SHP77 (cell line): ENCODE data around the gene ACTN3.
"Not testable (repeated sequence)": the region's sequence is repeated elsewhere in the genome, so short reads cannot be mapped to it uniquely, and the experiment has no call there.

Experiments
- DNase-seq, 2 experiments: peaks; one replicate each; lab custom pipeline; 2025; lab: John Stamatoyannopoulos, UW

Gene ACTN3

GRCh38 chr11:66546368-66546965 is at the start of gene ACTN3:
TSS of gene ACTN3 (plus strand) at chr11:66546903. CDS start at chr11:66546938, 35 bp downstream.
- DNase-seq: no peak

DNA sequence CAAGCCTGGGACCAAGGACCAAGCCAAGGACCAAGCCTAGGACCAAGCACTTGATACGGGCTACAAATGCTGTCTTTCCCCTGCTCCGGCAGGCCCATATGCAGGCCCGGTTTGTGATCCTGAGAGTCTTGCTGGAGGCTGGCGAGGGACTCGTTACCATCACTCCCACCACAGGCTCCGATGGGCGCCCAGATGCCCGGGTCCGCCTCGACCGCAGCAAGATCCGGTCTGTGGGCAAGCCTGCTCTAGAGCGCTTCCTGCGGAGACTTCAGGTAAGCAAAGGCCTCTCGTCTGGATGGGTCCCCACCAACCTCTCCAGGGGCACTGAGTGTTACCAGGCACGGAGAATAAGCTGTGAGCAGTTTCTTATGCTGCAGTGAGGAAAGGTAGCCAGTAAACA is 49.5 kb upstream of the ACTN3 start:
- DNase-seq: no peak

DNA sequence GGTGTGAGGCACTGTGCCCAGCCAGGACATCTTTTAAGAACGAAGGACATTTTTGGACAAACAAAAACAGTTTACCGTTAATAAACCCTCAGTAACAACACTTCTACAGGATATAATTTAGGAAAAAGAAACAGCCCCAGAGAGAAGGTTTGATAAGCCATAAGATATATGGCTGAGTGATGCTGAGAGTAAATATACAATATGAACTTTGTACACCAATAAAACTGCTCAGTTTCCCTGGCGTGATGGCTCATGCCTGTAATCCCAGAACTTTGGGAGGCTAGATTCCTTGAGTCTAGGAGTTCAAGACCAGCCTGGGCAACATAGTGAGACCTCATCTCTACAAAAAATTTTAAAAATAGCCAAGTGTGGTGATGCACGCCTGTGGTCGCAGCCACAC is 48.2 kb upstream of the ACTN3 start:
- DNase-seq: no peak

DNA sequence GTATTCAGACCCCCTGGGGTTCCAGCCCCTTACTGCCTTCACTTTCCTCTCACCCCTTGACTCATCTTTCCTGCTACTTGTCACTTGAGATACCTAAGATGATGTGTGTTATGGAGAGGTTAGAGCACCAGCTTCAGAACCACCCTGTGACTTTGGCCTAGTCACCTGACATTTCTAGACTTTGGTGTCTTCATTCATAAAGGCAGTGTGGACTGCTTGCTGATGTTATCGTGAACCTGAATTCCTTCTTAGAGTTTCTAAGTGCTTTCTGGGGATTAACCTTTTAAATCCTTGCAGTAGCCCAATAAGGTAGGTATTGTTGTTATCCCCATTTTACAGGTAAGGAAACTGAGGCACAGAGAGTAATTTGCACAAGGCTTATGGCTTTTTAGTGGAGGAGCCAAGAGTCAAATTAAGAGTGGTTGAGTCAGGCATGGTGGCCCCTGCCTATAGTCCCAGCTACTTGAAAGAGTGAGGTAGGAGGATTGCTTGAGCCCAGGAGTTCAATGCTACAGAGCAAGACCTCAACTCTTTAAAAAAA is 41.4 kb upstream of the ACTN3 start:
- no peak for DNase-seq

- DNase-seq: no peak
Observed at GRCh38 chr11:66509131-66509561, 37.6 kb upstream of the ACTN3 start.

GRCh38 chr11:66510271-66510989 is 36.3 kb upstream of the ACTN3 start, which contains the start of gene BBS1:
TSS of gene BBS1 (plus strand) at chr11:66510635. CDS start at chr11:66510660, 25 bp downstream.
- peak; percentile 75 to 77 for DNase-seq

- no peak for DNase-seq
Observed at GRCh38 chr11:66510990-66511339, 35.7 kb upstream of the ACTN3 start.

DNA sequence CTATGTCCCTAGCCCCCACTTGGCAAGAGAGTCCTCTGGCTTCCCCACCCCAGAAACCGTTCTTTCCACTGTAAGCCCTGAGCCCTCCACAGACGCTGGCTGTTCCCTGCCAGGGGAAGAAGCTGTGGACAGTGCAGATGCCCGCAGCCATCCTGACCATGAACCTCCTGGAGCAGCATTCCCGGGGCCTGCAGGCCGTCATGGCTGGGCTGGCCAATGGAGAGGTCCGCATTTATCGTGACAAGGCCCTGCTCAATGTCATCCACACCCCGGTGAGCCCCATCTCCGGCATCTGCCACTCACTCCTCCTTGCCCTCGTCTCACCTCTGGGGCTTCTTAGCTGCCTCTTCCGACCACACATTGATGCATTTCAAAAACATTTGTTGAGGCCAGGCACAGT is 23.1 kb upstream of the ACTN3 start:
- no peak for DNase-seq

GRCh38 chr11:66524304-66525040 is 22.2 kb upstream of the ACTN3 start:
- no peak for DNase-seq

DNA sequence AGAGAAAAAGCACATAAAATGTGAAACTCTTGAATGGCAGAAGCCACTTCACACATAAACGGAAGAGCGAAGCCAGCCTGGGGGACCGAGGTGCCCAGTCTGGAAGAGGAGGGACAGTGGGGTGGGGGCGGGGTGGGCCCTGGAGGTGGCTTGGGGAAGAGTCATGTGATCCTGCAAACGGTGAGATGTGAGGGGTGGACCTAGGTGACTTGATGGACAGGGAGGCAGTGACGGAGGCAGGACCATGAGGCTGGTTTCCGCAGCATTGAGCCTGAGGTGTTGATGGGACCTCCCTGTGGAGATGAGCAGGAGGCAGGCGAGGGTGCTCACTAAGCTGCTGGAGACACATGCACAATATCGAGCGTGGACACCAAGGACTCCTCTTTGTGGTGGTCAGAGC is 17.6 kb upstream of the ACTN3 start:
- DNase-seq: no peak

DNA sequence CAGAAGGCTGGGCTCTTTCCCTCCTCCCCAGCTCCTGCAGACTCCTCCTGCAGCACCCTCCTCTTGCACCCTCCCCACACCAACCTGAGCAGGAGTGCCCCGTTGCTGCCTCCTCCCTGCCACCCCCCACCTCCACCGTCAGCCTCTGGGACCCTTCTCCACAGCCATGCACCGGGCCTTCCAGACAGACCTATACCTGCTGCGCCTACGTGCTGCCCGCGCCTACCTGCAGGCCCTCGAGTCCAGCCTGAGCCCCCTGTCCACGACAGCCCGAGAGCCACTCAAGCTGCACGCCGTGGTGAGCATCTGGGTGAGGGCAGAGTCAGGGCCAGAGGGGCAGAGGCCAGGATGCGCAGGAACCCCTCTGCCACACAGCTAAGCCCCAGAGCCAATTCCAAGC is 17.0 kb upstream of the ACTN3 start:
- no peak for DNase-seq

DNA sequence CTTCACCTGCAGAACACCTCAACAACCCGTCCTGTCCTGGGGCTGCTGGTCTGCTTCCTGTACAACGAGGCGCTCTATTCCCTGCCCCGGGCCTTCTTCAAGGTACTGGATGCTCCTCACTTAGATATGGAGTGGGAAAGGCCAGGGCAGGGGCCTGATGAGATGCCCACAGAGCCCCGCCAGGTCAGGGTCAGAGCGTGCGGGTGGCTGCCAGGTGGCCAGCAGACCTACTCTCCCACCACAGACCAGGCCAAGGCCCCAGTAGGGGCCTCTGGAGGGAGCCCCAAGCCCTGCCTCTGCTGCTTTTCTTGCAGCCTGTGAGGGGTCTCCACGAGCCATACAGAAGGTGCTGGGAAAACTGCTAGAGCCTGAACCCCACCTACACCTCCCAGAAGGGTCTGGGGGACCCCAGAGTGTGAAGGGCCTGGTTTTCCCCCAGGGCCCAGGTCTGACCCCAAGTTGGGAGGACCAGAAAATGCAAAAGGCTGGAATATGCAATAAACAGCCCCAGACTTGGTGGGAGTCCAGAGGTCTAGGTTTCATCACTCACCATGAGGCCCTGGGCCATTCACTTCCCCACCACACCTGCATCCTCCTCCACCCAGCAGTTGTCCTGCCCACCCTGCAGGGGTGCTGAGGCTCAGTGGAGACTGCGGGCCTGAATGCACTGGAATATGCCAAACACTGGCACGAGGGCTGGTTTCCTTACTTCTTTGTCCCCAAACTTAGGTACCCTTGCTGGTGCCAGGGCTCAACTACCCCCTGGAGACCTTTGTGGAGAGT is 15.6 kb upstream of the ACTN3 start:
- DNase-seq: no peak

- DNase-seq: no peak
Observed at GRCh38 chr11:66531841-66532240, 14.9 kb upstream of the ACTN3 start.

- DNase-seq: no peak
Observed at GRCh38 chr11:66532784-66533183, 13.9 kb upstream of the ACTN3 start.

DNA sequence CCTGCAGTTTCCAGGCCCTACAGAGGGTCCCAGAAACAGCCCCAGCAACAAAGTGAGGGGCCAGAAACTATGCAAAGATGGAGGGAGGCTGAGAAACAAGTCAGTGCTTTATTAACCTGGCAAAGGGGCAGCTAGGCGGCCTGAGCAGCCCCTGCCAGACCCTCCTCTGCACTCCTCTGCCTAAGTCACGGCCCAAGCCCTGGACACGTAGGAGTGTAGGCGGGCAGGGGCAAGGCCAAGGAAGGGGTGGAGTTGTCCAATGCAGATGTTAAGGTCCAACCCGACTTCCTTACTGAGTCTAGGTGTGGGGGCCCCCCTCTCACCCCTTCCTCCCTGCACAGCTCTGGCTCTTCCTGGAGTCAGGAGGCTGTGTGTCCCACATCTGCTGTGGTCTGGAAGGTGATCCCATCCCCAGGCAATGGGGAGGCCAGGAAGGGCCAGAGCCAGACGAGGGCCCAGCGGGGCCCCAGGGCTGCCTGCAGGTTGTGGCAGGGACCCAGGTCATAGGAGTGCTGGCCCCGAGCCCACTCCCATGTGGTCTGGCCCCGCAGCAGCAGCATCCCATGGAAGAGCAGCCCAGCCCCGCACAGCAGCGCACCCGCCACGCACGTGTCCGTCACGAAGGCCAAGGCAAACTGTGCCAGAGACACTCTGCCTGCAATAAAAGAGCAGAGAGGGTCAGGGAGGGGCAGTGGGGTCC is 7.4 kb upstream of the ACTN3 start:
- DNase-seq: no peak

- no peak for DNase-seq
Observed at GRCh38 chr11:66539870-66540213, 6.9 kb upstream of the ACTN3 start.

- not testable (repeated sequence) for DNase-seq
Observed at GRCh38 chr11:66540598-66540997, 6.1 kb upstream of the ACTN3 start.

- no peak for DNase-seq
Observed at GRCh38 chr11:66541892-66542291, 4.8 kb upstream of the ACTN3 start.

DNA sequence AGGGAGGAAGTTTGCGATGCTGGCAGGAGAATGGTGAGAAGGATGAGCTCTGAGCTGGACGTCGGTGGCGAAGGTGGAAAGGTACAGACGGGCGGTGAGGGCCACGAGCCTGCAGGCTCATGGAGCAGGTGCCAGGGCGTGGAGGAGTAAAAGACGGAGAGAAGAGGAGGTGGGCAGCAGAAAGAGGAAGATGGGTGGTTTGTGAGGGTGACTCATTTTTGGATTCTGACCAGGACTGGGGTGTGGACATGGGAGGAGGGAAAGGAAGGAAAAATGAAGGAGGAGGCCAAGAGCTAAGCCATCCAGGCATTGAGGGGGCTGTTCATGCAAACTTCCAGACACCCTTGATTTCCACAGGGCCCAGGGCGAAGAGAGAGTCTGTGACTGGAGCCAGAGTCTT is 4.3 kb upstream of the ACTN3 start:
- DNase-seq: no peak

GRCh38 chr11:66543263-66544107 is 3.2 kb upstream of the ACTN3 start:
- DNase-seq: no peak

DNA sequence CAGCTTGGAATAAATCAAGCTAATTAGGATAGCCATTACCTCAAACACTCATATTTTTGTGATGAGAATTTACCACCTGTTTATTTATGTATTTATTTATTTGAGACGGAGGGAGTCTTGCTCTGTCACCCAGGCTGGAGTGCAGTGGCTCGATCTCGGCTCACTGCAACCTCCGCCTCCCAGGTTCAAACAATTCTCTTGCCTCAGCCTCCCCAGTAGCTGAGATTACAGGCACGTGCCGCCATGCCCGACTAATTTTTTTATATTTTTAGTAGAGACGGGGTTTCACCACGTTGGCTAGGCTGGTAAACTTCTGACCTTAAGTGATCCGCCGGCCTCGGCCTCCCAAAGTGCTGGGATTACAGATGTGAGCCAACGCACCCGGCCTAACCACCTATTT is 1.8 kb upstream of the ACTN3 start:
- not testable (repeated sequence) for DNase-seq
